ENCODE data around the gene LOX.

Gene LOX

GRCh38 chr5:122081541-122081940, 3.5 kb upstream of the LOX start:
- no peak for DNase-seq (ENCODE audit: low spot score)
- TF ChIP-seq CTCF (IDR thresholded peaks at IDR 0.05; ENCODE audit: extremely low read depth, missing control alignments): no peak

- DNase-seq (ENCODE audit: low spot score): peak; percentile 27
- no peak for TF ChIP-seq CTCF (IDR thresholded peaks at IDR 0.05; ENCODE audit: extremely low read depth, missing control alignments)
These were observed 518 bp downstream of the LOX start for GRCh38 chr5:122077366-122078115.

GRCh38 chr5:122076669-122077365, 1.2 kb downstream of the LOX start:
- peak; percentile 72 for TF ChIP-seq CTCF (IDR thresholded peaks at IDR 0.05; ENCODE audit: extremely low read depth, missing control alignments)
- DNase-seq (ENCODE audit: low spot score): peak; percentile 72

GRCh38 chr5:122076050-122076461, 2.0 kb downstream of the LOX start:
- no peak for TF ChIP-seq CTCF (IDR thresholded peaks at IDR 0.05; ENCODE audit: extremely low read depth, missing control alignments)
- no peak for DNase-seq (ENCODE audit: low spot score)

- no peak for TF ChIP-seq CTCF (IDR thresholded peaks at IDR 0.05; ENCODE audit: extremely low read depth, missing control alignments)
- DNase-seq (ENCODE audit: low spot score): no peak
These were observed 4.2 kb downstream of the LOX start for GRCh38 chr5:122073864-122074263.

GRCh38 chr5:122073018-122073417, 5.0 kb downstream of the LOX start:
- TF ChIP-seq CTCF (IDR thresholded peaks at IDR 0.05; ENCODE audit: extremely low read depth, missing control alignments): no peak
- no peak for DNase-seq (ENCODE audit: low spot score)

- no peak for DNase-seq (ENCODE audit: low spot score)
- no peak for TF ChIP-seq CTCF (IDR thresholded peaks at IDR 0.05; ENCODE audit: extremely low read depth, missing control alignments)
These were observed 10.7 kb downstream of the LOX start for GRCh38 chr5:122067390-122067789.
